Duodenal mucosa (tissue), 2 donors: Measurements from ENCODE around the gene CASP6.
"Not testable (repeated sequence)": the region's sequence is repeated elsewhere in the genome, so short reads cannot be mapped to it uniquely, and the experiment has no call there.

ENCODE experiments used
- H3K27ac ChIP-seq: one replicate; pipeline ENCODE4 v1.7.0; 2013; ENCODE audit warnings: low read depth, low read length
- H3K27me3 ChIP-seq, 2 donors: one replicate each; pipeline ENCODE4 v1.7.0; 2013; ENCODE audit warnings: low read length in 2 of 2, control low read depth in 1 of 2; ENCODE audit not compliant: insufficient read depth in 2 of 2, control insufficient read depth in 1 of 2
- H3K36me3 ChIP-seq, 2 donors: one replicate each; pipeline ENCODE4 v1.7.0; 2013; ENCODE audit warnings: low read length in 2 of 2, control low read depth in 1 of 2; ENCODE audit not compliant: insufficient read depth in 2 of 2, control insufficient read depth in 1 of 2
- H3K4me1 ChIP-seq, 2 donors: one replicate each; pipeline ENCODE4 v1.7.0; 2013; ENCODE audit warnings: low read length in 2 of 2, control low read depth in 1 of 2; ENCODE audit not compliant: insufficient read depth in 2 of 2, control insufficient read depth in 1 of 2
- H3K4me3 ChIP-seq, 2 donors: one replicate each; pipeline ENCODE4 v1.7.0; 2013; ENCODE audit warnings: low read length in 2 of 2, low read depth in 1 of 2
- H3K9ac ChIP-seq, 2 donors: one replicate each; pipeline ENCODE4 v1.7.0; 2013; ENCODE audit warnings: low read length in 2 of 2, low read depth in 1 of 2
- H3K9me3 ChIP-seq, 2 donors: one replicate each; pipeline ENCODE4 v1.7.0; 2013; ENCODE audit warnings: low read length in 2 of 2, control low read depth in 1 of 2; ENCODE audit not compliant: control insufficient read depth in 1 of 2

The CASP6 gene

GRCh38 chr4:109698656-109699055 is 4.6 kb downstream of the CASP6 start:
- Histone ChIP-seq H3K4me3 (no peak overlapping the region), H3K27ac (no peak overlapping the region), H3K9ac (no peak overlapping the region), H3K9me3 (no peaks in the 10 kb centered on the region), H3K36me3 (peaks cover 10 to 29% of the 10 kb centered on the region in 2 donors), H3K27me3 (no peaks in the 10 kb centered on the region), H3K4me1 (peaks cover 31 to 45% of the 10 kb centered on the region in 2 donors)

GRCh38 chr4:109691411-109691920 is 11.8 kb downstream of the CASP6 start:
- peaks cover 34 to 67% of the 10 kb centered on the region in 2 donors for H3K36me3 ChIP-seq
- no peak overlapping the region for H3K27ac ChIP-seq
- no peaks in the 10 kb centered on the region for H3K9me3 ChIP-seq
- no peak overlapping the region for H3K4me3 ChIP-seq
- no peak overlapping the region for H3K9ac ChIP-seq
- H3K4me1 ChIP-seq = no peaks in the 10 kb centered on the region
- no peaks in the 10 kb centered on the region for H3K27me3 ChIP-seq

GRCh38 chr4:109690690-109691410 is 12.4 kb downstream of the CASP6 start:
- peaks cover 33 to 62% of the 10 kb centered on the region in 2 donors for H3K36me3 ChIP-seq
- no peaks in the 10 kb centered on the region for H3K9me3 ChIP-seq
- no peak overlapping the region for H3K9ac ChIP-seq
- no peak overlapping the region for H3K4me3 ChIP-seq
- H3K27me3 ChIP-seq = no peaks in the 10 kb centered on the region
- no peaks in the 10 kb centered on the region for H3K4me1 ChIP-seq
- no peak overlapping the region for H3K27ac ChIP-seq

GRCh38 chr4:109684727-109685126 is 18.5 kb downstream of the CASP6 start:
- Histone ChIP-seq H3K9me3 (no peaks in the 10 kb centered on the region), H3K27ac (no peak overlapping the region), H3K9ac (no peak overlapping the region), H3K27me3 (no peaks in the 10 kb centered on the region), H3K36me3 (peaks cover 5 to 14% of the 10 kb centered on the region in 2 donors), H3K4me3 (no peak overlapping the region), H3K4me1 (no peaks in the 10 kb centered on the region)

- Histone ChIP-seq H3K27ac (no peak overlapping the region), H3K4me1 (no peaks in the 10 kb centered on the region), H3K27me3 (no peaks in the 10 kb centered on the region), H3K36me3 (peaks cover 0 to 8% of the 10 kb centered on the region in 2 donors), H3K4me3 (no peak overlapping the region), H3K9me3 (no peaks in the 10 kb centered on the region), H3K9ac (no peak overlapping the region)
These were observed 19.5 kb downstream of the CASP6 start for GRCh38 chr4:109683621-109684253.

- Histone ChIP-seq H3K36me3 (peaks cover 0 to 3% of the 10 kb centered on the region in 2 donors), H3K9ac (no peak overlapping the region), H3K4me3 (no peak overlapping the region), H3K9me3 (no peaks in the 10 kb centered on the region), H3K4me1 (no peaks in the 10 kb centered on the region), H3K27me3 (no peaks in the 10 kb centered on the region), H3K27ac (no peak overlapping the region)
These were observed 20.4 kb downstream of the CASP6 start for GRCh38 chr4:109682875-109683274.

- not testable (repeated sequence) for H3K4me3 ChIP-seq, H3K4me1 ChIP-seq, H3K27ac ChIP-seq, H3K9me3 ChIP-seq, H3K9ac ChIP-seq, H3K27me3 ChIP-seq, H3K36me3 ChIP-seq
These were observed 24.3 kb downstream of the CASP6 start for GRCh38 chr4:109678925-109679324.

GRCh38 chr4:109678472-109678871 is 24.8 kb downstream of the CASP6 start:
- not testable (repeated sequence) for H3K27me3 ChIP-seq, H3K9me3 ChIP-seq, H3K4me3 ChIP-seq, H3K27ac ChIP-seq, H3K9ac ChIP-seq, H3K36me3 ChIP-seq, H3K4me1 ChIP-seq

GRCh38 chr4:109676886-109677285 is 26.4 kb downstream of the CASP6 start:
- no peaks in the 10 kb centered on the region for H3K27me3 ChIP-seq
- H3K27ac ChIP-seq = no peak overlapping the region
- H3K4me1 ChIP-seq = no peaks in the 10 kb centered on the region
- H3K36me3 ChIP-seq = no peaks in the 10 kb centered on the region
- H3K9me3 ChIP-seq = no peaks in the 10 kb centered on the region
- H3K9ac ChIP-seq = no peak overlapping the region
- no peak overlapping the region for H3K4me3 ChIP-seq

GRCh38 chr4:109675843-109676242 is 27.4 kb downstream of the CASP6 start:
- Histone ChIP-seq H3K27me3 (no peaks in the 10 kb centered on the region), H3K9ac (no peak overlapping the region), H3K4me1 (no peaks in the 10 kb centered on the region), H3K36me3 (no peaks in the 10 kb centered on the region), H3K27ac (no peak overlapping the region), H3K4me3 (no peak overlapping the region), H3K9me3 (no peaks in the 10 kb centered on the region)
